GM19468 (cell line): ENCODE data around the gene BTBD9.
"Not testable (repeated sequence)": the region's sequence is repeated elsewhere in the genome, so short reads cannot be mapped to it uniquely, and the experiment has no call there.

Experiments
- ATAC-seq: cut with Tn5 transposase; IDR thresholded peaks from one replicate; pipeline ENCODE4 v1.9.1; 2021; ENCODE audit warnings: mild to moderate bottlenecking, moderate library complexity, moderate number of reproducible peaks; ENCODE audit not compliant: unreplicated experiment; ENCODE audit errors: extremely low read depth

Gene BTBD9

GRCh38 chr6:38355519-38355918 lies 284.2 kb downstream of the BTBD9 start:
- no peak for ATAC-seq

- no peak for ATAC-seq
Observed at GRCh38 chr6:38354905-38355304, 284.8 kb downstream of the BTBD9 start.

- ATAC-seq = no peak
Observed at GRCh38 chr6:38354037-38354381, 285.7 kb downstream of the BTBD9 start.

GRCh38 chr6:38353310-38354036 lies 286.3 kb downstream of the BTBD9 start:
- no peak for ATAC-seq

GRCh38 chr6:38352636-38353035 lies 287.1 kb downstream of the BTBD9 start:
- no peak for ATAC-seq

GRCh38 chr6:38350942-38351341 lies 288.8 kb downstream of the BTBD9 start:
- ATAC-seq = no peak

GRCh38 chr6:38350220-38350619 lies 289.5 kb downstream of the BTBD9 start:
- ATAC-seq = no peak

GRCh38 chr6:38349795-38350194 lies 289.9 kb downstream of the BTBD9 start:
- ATAC-seq = no peak

GRCh38 chr6:38349221-38349620 lies 290.5 kb downstream of the BTBD9 start:
- no peak for ATAC-seq

GRCh38 chr6:38348371-38348770 lies 291.4 kb downstream of the BTBD9 start:
- no peak for ATAC-seq

GRCh38 chr6:38347829-38348228 lies 291.9 kb downstream of the BTBD9 start:
- ATAC-seq = not testable (repeated sequence)

GRCh38 chr6:38346291-38347079 lies 293.2 kb downstream of the BTBD9 start:
- no peak for ATAC-seq

GRCh38 chr6:38345586-38345985 lies 294.1 kb downstream of the BTBD9 start:
- ATAC-seq = no peak

GRCh38 chr6:38341496-38341895 lies 298.2 kb downstream of the BTBD9 start:
- no peak for ATAC-seq

- no peak for ATAC-seq
Observed at GRCh38 chr6:38339914-38340313, 299.8 kb downstream of the BTBD9 start.

GRCh38 chr6:38337819-38338465 lies 301.8 kb downstream of the BTBD9 start:
- ATAC-seq = no peak

- no peak for ATAC-seq
Observed at GRCh38 chr6:38336922-38337321, 302.8 kb downstream of the BTBD9 start.

GRCh38 chr6:38326837-38327236 lies 312.9 kb downstream of the BTBD9 start:
- no peak for ATAC-seq

- ATAC-seq = no peak
Observed at GRCh38 chr6:38323216-38323615, 316.5 kb downstream of the BTBD9 start.

GRCh38 chr6:38322138-38322537 lies 317.6 kb downstream of the BTBD9 start:
- ATAC-seq = no peak

- peak; percentile 53 for ATAC-seq
Observed at GRCh38 chr6:38320843-38321242, 318.9 kb downstream of the BTBD9 start.
